Raji (cell line): ENCODE data around the gene PKIG.

Source experiments
- POLR2A ChIP-seq: IDR thresholded peaks from 2 replicates; pipeline ENCODE4 v1.6.1; 2011; ENCODE audit warnings: low read depth, low read length, control low read depth; ENCODE audit not compliant: insufficient read depth

Gene PKIG

GRCh38 chr20:44585057-44585963 is 2.9 kb downstream of the PKIG start:
- TF ChIP-seq POLR2A: peak; percentile 77

DNA sequence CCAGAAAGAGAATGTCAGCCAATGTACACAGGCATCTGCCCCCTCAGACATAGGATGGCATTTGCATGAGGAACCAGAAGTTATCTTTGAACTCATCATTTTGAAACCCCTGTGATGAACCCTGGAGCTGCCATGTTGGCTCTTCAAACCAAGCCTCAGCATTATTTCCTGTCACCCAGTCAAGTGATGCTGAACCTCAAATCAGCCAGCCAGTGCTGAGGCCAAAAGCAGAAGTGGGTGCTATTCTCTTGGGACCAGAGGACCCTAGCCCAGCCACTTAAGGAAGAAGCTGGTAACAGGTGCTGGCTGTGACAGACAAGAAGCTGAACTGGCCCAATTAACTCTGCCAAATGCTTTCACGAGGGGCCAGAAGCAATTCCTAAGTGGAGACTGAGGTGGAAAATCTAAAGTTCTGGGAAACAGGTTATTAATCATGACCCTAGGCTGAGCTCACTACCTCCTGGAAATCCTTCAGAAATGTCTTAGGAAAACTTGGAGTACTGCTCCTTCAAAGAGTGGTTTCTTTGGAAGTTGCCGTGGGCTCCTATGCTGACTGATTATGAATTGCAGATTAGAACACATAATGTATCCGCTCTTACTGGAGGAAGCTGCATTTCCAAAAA is 4.0 kb downstream of the PKIG start:
- peak; percentile 65; the same call in 1 of the 2 replicates for TF ChIP-seq POLR2A

GRCh38 chr20:44587035-44587980 is 4.9 kb downstream of the PKIG start:
- no peak; the same call in 1 of the 2 replicates for TF ChIP-seq POLR2A

- no peak for TF ChIP-seq POLR2A
Measured at GRCh38 chr20:44589537-44589936, 7.2 kb downstream of the PKIG start.

GRCh38 chr20:44590980-44591778 is 8.8 kb downstream of the PKIG start:
- TF ChIP-seq POLR2A: no peak

GRCh38 chr20:44592366-44592765 is 10.0 kb downstream of the PKIG start:
- no peak for TF ChIP-seq POLR2A

DNA sequence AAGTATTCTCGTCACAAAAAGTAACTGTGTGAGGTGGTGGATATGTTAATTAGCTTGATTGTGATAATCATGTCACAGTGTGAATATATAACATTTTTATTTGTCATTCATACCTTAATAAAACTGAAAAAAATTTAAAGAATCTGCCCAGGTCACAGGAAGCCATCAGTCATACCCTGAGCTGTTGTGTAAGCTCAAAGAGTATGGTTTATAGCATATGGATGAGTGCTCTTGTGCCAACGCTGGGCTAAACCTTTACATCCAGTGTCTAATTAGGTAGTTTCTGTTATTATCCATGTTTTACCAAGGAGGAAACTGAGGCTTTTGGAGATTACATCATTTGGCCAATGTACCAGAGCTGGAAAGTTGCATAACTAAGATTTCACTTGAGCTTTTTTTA is 11.4 kb downstream of the PKIG start:
- no peak for TF ChIP-seq POLR2A

DNA sequence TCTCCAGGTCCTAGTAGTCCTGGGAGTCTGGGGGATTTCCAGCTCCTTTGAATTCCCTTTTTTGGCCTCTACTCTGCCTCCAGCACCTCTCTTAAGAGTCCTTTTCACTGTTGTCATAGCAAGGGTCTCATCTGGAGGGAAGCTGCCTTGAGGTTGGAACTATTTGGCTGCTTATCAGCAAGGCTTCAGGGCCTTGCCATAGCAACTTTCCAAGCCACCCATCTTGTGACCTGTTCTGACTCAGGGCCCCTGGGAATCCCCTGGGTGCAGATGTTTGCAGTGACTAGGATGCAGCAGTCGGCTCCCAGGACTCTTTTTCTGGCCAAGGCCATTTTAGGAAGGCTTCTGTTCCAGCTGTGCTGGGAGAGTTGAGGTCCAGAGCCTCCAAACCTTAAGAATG is 12.4 kb downstream of the PKIG start:
- TF ChIP-seq POLR2A: no peak

GRCh38 chr20:44596010-44596409 is 13.6 kb downstream of the PKIG start:
- TF ChIP-seq POLR2A: no peak

GRCh38 chr20:44596876-44597275 is 14.5 kb downstream of the PKIG start:
- no peak for TF ChIP-seq POLR2A

DNA sequence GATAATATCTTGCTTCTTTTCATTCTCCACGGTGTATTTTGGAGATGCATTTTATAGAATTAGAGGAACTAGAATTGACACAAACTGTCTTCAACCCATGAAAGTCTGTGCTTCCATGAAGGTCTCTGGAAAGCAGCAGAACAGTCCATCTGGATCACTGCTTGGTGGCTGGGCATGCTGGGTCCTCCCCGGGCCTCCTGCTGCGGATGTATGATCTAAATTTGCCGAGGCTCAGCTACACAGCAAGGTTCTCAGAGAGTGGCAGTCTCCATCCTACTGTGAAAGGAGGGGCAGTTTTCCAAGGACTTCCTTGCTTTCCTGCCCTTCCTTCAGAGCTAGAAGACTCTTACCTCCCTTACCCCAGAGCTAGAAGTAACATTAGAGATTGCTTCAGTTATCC is 15.1 kb downstream of the PKIG start:
- TF ChIP-seq POLR2A: no peak

GRCh38 chr20:44597930-44598329 is 15.6 kb downstream of the PKIG start:
- no peak for TF ChIP-seq POLR2A

DNA sequence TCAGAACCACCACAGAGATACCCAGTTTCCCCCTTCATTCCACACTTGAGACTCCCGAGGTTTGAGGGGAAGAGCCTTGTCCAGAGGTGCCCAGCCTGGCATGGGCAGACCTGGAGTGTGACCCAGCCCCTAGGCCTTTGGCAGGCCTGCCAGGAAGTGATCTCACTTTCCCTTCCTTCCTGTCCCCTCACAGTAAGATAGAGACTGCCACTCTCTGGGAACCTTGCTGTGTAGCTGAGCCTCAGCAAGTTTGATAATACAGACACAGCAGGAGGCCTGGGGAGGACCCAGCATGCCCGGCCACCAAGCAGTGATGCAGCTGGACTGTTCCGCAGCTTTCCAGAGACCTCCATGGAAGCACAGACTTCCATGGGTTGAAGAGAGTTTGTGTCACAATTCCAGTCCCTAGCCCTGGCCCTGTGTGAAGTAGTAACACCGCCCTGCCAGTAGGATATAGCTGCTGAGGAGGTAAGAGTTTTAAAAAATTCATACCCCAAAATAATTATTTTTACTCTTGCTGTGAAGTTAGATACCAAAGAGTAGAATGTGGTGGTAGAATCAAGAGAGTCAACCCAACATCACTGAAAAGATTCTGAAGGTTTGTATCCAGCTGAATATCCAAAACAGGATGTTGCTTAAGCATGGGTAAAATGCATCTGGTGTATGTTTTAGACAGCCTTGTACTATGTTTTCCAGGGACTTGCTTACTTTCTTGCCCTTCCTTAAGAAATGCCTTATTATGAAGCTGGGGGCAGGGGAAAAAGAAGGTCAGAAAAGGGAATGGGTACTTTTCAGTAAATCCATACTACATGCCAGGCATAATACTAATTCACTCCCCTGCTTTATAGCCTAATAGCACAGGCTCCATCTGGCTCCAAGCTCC is 16.3 kb downstream of the PKIG start:
- TF ChIP-seq POLR2A: peak; percentile 63; the same call in 1 of the 2 replicates
